ENCODE results near the gene PRLR.
A peak's percentile ranks its signal among the peaks of the same experiment; 100 is the strongest.
"Not testable (repeated sequence)": the region's sequence is repeated elsewhere in the genome, so short reads cannot be mapped to it uniquely, and the experiment has no call there.

The PRLR gene

DNA sequence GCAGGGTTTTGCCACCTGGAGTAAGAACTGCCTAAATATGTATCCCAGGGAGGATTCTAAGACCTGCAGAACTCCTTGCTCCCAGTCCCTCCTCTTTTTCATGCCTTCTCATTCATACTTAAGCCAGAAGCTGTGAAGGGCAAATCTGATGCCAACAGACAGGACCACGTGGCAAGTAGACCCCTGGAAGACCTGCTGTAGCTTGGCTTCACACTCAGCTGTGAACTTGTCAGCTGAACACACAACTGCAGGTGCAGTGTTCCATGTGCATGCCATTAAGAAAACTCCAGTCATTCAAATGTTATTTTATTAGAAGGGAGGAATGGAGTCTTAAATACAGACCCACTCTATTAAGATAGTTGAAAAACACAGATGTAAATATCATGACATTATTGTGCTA, 103.3 kb downstream of the PRLR start:
- DNase-seq (ENCODE audit: low spot score), result no peak

DNA sequence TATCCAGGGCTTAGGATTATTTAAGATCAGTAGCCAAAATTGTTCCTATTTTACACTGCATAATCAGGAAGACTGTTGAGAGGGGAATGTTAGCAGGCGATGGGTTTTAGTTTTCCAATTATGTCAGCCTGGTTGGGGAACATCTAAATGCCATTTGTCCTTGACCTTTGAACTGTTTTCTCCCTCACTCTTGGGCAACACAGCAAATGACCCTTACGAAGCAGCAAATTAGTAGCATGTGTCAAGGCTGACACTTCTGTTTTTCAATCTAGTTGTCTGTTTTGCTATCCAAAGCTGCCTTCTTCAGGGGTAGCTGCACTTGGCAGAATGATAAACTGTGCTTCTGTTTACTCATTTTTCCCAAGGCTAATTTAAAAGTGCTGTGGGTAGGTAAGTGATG, 104.5 kb downstream of the PRLR start:
- no peak for DNase-seq (ENCODE audit: low spot score)

DNA sequence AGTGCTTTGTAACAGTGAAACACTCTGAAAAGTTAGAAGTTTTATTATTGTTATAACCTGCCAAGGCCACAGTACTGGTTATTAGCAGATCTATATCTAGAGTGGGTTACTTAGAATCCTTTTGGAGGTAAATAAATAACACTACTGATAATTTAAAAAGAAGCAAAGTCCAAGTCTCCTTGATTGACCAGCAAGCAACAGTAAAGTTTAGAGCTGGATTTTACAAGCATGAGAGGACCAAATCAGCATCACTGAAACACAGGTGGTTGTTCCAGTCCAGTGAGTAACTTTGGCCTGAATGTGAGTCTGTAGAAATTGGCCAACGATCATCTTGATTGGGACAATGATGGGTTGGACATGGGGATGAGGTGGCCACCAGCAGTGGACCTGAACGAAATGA, 105.4 kb downstream of the PRLR start:
- DNase-seq (ENCODE audit: low spot score), result no peak

DNA sequence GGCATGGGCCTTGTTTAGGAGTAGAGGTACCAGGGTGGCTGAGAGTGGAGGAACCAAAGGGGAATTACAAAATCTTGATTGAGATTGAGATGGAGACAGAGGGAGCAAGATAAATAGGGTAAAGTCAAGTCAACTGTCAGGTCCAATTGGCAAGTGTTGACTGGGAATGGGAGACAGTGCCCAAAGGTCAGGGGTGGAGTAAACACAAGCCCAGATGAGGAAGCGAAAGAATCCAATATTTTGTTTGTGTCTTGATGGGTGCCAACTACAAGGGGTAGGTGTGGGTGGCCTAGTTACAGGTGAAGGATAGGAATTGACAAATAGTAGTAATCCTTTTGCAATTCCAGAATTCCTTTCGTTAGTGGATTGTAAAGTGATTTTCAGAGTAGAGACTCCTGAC, 107.5 kb downstream of the PRLR start:
- DNase-seq (ENCODE audit: low spot score), result no peak

DNA sequence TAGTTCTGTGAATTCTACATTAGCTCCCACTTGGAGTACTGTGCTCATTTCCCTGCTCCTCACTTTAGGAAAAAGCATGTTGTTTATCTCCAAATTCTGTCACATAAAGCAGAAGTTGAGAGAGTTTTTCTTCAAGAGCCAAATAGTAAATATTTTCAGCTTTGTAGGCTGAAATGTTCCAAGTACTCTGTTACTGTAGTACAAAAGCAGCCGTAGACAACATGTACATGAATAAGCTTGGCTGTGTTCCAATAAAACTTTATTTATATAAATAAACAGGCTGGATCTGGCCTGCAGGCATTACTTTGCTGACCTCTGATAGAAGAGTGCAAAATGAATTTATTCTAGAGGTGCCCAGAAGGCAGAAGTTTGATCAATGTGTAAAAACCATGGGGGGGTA, 109.6 kb downstream of the PRLR start:
- DNase-seq (ENCODE audit: low spot score), result no peak

DNA sequence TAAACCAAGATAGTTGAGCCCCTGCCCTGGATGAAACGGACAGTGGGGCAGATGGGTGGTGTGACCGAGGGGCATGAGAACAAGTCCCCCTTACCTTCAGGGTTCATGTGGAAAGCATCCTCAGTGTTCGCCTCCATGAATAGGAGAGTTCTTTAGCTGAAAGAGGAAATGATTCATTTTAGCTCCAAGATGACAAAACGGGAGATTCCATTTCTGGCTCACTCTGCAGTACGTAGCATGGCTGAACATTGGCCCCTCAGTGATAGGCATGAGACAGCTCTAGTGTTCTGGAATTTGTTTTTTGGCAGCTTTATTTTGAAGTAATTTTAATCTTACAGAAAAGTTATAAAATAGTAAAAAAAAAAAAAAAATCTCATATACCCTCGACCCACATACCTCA, 112.3 kb downstream of the PRLR start:
- peak; percentile 63 for DNase-seq (ENCODE audit: low spot score)

DNA sequence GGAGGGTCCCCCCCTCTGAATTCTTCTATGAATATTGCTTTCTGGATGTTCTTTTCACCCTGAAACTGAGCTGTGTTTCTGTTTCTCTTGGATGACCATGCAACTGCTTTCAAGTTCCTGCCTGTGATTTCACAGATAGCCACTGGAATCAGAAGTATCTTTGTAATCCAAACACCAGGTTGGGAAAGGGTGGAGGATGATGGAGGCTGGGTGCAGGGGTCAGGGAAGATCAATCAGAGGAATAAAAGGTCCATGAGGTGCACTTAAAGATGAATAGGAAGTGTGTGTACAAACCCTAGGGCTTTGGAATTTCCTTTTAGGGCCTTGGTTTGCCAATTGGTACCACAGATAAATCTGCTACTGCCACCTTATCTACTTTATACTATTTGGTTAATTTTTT, 114.4 kb downstream of the PRLR start:
- no peak for DNase-seq (ENCODE audit: low spot score)

DNA sequence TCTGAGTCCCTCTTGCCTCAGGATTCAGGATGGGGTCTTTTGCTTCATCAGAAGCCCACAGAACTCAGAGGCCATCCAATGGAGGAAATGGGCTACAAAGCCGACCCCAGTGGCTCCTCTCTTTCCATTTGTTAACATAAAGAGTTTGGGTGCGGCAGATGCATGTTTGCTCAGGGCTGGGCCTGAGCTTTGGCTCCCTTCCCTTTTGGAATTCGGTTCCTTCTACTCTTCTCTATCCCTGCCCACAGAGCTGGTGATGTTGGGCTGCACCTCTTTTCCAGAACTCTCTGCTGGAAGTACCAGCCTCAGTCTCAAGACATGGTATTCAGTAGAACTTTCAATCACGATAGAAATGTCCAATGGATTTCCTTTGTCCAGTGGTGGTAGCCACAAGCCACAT, 115.6 kb downstream of the PRLR start:
- no peak for DNase-seq (ENCODE audit: low spot score)

DNA sequence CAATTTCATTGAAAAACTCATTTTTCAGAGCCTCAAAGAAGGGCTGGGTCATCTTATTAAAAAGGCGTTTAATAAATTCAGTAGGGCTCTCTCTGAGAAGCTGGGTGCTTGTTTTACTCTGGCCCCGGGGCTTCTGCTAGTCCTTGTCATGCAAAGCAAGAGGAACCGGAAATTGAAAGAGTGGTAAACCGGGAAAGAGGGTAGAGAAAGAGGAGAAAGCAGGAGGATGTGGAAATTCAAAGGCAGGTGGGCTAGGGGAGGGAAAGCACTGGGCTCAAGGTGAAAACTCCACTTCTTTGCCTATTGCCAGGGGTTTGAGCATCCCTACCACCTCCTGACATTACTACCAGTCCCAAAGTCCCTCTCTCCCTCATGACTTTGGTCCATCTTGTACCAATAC, 118.0 kb downstream of the PRLR start:
- DNase-seq (ENCODE audit: low spot score), result no peak

DNA sequence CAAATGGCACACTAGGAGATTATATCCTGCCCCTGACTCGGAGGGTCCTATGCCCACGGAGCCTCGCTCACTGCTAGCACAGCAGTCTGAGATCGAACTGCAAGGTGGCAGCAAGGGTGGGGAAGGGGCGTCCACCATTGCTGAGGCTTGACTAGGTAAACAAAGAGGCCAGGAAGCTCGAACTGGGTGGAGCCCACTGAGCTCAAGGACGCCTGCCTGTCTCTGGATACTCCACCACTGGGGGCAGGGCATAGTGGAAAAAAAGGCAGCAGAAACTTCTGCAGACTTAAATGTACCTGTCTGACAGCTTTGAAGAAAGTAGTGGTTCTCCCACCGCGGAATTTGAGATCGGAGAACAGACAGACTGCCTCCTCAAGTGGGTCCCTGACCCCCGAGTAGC, 125.7 kb downstream of the PRLR start:
- not testable (repeated sequence) for DNase-seq (ENCODE audit: low spot score)

DNA sequence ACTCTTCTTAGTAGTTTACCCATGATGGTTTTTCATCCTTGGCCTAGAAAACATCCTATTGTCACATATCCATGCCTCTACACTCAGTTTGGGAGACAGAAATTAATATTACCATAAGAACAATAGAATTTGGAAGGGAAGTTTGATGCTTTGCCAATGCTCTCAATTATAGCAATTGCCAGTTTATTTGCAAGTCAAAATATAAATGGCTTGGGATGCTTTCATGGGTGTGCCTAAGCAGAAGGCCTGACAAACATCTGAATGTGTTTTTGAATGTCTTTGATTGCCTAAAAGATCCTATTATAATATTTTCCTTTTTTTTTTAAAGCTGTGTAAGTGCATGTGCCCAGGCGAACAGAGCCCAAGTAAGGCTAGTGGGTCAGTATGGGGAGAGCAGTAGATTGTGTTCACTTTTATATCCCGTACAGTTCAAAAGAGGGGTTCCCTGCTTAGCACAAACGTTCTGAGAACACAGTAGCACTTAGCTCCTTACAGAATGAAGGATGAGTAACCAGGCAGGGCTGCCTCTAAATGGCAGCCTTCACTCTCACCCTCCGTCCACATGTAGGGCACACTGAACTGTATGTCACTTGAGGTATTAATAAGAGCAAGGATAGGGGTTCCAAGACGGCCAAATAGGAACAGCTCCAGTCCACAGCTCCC, 126.5 kb downstream of the PRLR start:
- no peak for DNase-seq (ENCODE audit: low spot score)

DNA sequence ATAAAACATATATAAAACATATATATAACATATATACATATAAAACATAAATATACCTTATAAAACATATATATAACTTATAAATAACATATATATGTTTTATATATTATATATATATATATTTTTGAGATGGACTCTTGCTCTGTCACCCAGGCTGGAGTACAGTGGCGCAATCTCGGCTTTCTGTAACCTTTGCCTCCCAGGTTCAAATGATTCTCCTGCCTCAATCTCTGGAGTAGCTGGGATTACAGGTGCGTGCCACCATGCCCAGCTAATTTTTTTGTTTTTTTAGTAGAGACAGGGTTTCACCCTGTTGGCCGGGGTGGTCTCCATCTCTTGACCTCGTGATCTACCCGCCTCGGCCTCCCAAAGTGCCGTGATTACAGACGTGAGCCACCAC, 128.6 kb downstream of the PRLR start:
- not testable (repeated sequence) for DNase-seq (ENCODE audit: low spot score)

DNA sequence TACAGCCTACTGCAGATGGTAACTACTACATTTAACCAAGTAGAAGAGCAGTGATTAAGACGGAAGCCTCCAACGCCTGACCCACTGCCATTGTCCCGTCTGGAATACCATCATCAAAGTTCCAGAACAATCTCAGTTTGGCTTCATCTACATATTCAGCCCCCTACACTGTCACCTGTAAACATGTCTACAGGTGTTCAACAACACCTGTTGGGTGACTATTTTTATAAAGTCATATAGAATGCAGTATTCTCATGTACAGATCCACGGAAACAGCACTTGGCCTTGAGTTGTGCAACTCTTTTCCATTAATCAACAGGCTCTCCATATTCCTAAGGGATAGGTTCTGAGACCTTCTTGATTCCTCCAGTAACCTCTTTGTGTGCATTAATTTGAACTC, 129.3 kb downstream of the PRLR start:
- no peak for DNase-seq (ENCODE audit: low spot score)

DNA sequence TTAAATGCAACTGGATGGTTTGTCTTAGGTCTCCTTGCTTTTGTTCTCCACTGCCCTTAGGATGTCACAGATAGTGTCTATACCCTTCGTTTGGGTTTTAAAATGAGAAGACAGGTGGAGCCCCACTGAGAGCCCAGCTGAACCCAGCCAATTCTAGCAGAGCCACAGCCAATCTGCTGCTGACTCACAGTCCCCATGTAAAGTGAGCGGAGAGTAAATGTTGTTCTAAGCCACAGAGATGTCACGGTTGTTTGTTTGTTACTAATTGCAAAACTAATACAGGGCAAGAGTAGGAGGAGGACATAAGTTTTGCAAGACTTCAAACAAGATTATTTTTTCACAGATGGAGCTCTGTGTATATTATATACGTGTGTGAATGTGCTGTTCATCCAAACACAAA, 132.1 kb downstream of the PRLR start:
- no peak for DNase-seq (ENCODE audit: low spot score)

DNA sequence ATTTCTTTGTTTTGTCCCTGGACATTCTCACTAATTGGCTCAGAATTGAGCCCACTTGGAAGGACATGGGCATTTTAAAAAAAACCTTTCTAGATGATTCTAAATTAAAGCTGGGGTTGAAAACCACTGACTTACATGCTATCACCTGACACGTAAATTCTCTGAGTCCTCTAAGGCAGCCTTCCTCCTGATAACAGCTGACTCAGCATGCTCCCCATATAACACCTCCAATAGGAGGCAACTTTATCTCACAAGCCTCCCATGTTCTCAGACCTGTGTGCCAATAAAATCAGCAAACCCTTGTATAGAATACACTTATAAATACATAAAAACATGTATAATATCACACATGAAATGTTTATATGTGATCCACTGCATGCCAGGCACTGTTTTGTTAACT, 133.4 kb downstream of the PRLR start:
- no peak for DNase-seq (ENCODE audit: low spot score)

DNA sequence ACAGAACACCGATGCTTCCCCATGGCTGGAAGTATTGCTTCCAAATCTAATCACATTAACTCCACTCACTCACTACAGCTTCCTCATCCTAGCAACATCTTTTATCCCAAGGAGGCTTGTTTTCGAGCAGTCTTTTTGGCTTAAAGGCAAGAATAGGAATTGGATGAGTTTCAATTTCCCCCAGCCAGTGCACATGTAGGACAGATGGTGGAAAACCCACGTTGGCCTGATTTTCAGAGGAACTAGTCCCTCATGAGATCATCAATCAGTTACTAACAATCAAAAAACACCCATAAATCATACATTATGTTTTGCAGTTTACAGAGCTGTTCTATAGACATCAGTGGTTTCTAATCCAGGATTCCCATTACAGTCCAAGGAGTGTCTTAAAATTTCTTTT, 134.1 kb downstream of the PRLR start:
- DNase-seq (ENCODE audit: low spot score), result peak; percentile 18

DNA sequence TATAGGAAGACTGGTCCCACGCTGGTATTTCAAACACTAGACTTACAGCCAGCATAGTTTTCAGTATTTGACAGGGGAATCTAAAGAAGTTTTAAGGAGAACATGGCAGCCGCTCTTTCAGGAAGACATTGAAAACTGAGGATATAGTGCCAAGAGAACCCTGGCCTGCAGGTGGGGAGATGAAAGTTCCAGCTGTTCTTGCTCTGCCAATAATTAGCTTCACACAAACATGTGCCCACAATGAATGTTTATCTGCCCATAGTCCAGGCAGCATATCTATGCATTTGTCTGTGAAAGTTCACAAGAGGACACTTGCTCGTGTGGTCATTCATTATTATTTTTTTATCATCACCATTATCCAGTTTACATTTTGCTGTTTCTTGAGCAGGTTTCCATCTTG, 134.9 kb downstream of the PRLR start:
- no peak for DNase-seq (ENCODE audit: low spot score)

DNA sequence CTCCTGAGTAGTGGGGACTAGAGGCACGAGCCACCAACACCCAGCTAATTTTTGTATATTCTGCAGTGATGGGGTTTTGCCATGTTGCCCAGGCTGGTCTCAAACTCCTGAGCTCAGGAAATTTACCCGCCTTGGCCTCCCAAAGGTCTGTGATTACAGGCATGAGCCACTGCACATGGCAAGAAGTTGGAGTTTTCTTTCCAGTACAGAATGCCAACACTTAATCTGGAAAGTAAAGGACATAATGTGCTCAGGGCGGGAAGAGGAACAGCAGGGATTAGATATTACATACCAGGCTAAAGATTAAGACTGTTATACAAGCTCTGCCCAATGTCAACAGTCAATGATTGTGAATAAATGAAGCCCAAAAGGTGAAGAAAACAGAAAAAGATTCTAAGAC, 135.3 kb downstream of the PRLR start:
- DNase-seq (ENCODE audit: low spot score), result no peak

DNA sequence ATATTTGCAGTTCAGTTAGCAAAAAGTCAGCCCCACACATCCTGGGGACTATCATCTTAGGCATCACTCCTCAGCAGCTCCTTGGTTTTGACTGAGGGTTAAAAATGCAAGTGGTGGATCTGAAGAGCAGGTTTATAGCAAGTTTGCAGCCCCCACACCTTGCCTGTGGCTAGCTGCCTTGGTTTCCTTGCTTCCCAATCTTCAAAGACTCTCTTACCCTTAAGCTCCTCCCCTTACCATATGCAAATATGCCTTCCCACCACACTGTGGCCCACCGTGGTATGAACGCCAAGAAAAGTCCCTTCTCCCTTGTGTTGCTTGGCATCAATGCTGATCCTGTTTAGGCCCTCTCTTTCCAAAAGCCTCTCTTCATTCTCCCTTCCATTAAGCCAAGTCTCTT, 137.6 kb downstream of the PRLR start:
- DNase-seq (ENCODE audit: low spot score), result no peak

DNA sequence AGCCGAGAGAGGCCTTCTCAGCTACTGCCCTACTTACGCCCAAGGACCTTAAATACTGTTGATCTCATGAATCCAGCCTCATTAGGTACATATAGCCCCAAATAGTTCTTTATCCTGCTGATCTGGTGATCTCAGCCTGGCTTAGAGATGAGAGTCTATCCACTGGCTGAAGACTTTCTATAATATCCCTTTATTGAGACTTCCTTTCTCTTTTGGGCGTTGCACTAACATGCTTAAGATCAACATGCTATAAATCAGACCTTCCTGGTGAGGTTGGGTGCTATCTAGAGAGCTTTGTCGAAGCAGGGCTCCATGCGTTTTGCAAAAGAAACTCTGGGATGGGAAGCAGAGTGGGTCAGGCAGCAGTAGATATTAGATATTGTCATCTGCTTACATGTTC, 138.6 kb downstream of the PRLR start:
- DNase-seq (ENCODE audit: low spot score), result no peak

DNA sequence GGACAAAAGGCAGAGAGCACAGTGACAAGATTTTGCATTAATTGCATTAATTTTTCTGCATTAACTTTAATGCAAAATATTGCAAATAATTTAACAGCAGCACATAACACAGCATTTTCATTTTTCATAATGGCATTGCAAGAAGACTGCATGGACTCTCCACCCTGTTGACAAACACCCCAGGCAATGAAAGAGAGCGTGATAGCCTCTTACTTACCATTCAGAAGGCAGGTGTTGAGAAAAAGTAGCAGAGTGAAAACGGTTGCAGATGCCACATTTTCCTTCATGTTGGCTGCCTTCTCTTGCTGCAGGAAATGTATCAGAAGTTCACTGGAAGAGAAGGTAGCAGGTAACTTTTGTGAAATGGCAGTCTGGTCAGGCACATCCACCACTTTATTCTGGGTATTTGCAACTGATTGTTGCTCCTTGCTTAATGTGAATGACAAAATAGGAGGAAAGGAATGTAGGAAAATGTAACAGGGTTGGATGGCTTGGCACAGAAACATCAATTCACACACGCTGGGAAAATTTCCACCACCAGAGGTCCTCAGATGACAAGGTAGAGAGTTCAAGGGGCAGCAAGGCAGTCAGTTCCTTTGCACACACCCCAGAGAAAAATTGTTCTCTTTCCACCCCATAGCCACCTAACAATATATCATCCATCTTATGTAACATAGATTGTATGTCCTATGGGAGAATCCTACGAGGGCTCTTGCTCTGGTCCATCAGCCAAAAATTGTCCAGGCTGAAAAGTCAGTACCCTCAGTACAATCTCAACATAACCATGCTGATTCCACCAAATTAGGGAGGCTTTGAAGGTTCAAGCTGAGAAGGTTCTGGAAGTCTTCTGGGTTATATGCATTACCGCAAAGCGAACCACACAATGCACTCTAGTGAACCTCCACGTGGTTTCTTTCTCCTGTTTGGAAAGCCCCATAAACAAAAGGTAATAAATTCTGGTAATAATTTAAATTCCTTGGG, 140.7 kb downstream of the PRLR start:
- peak; percentile 84 for DNase-seq (ENCODE audit: low spot score)

DNA sequence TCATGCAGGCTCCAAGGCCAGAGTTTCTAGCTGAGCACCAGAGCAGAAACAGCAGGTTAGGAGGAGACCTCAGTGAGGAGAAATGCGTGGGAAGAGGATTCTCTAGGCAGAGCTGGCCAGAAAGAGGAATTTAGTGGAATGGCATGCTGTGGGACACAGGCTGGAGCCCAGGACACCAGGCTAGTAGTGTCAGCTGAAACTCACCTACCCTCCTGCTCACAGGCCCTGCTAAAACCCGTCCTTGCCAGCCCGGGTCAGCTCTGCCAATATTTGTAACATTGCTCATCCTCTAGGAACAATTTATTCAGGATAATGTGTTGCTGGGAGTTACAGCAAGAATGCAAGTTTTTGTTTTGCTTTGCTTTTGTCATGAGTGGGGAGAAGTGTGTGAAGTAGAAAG, 142.3 kb downstream of the PRLR start:
- DNase-seq (ENCODE audit: low spot score), result peak; percentile 81

DNA sequence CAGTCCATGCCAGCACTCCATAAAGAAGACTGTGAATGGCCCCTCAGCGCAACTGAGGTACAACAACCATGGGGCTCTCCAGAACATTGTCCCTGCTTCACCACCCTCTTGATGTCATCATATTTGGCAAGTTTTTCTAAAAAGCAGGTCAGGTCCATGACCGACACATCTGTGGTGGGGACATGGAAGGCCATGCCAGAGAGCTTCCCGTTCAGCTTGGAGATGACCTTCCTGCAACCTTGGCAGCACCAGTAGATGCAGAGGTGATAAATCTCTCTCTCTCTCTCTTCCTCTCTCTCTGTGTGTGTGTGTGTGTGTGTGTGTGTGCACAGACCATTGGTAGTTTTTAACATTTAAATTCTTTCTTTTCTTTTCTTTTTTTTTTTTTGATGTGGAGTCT, 147.1 kb downstream of the PRLR start:
- no peak for DNase-seq (ENCODE audit: low spot score)

DNA sequence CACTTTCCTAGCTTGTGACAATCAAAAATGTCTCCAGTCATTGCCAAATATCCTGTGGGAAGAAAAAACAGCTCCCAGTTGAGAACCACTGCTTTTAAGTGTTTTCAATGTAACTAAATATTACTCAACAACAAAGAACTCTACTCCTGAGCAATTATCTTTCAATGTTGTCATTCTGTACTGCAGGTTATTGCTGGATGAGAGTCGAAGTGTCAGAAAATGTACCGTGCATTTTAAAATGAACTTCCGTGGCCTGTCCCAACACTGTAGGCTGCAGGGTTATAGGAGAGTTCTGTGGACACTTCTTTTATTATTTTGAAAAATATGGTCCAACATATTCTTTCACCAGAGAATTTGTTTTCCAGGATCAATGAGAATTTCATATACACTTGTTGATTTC, 147.8 kb downstream of the PRLR start:
- no peak for DNase-seq (ENCODE audit: low spot score)

Measured in AG20443 (cell line).